ENCODE measurements around the gene KCNJ12. TPM values are rescaled to one million over a fixed set of nuclear protein-coding genes. Genes with fewer than 3 reads are reported as not detected.
"Not testable (repeated sequence)": the region's sequence is repeated elsewhere in the genome, so short reads cannot be mapped to it uniquely, and the experiment has no call there.

KCNJ12 gene
- total RNA-seq, 1 experiment from 2014 or later, result 0.21 TPM

GRCh38 chr17:21382560-21383495, 6.7 kb downstream of the KCNJ12 start:
- no peak for DNase-seq (ENCODE audit: low read depth)

- no peak for DNase-seq (ENCODE audit: low read depth)
These were observed 9.2 kb downstream of the KCNJ12 start for GRCh38 chr17:21385281-21385845.

GRCh38 chr17:21387616-21388015, 11.5 kb downstream of the KCNJ12 start:
- DNase-seq (ENCODE audit: low read depth), result no peak

DNA sequence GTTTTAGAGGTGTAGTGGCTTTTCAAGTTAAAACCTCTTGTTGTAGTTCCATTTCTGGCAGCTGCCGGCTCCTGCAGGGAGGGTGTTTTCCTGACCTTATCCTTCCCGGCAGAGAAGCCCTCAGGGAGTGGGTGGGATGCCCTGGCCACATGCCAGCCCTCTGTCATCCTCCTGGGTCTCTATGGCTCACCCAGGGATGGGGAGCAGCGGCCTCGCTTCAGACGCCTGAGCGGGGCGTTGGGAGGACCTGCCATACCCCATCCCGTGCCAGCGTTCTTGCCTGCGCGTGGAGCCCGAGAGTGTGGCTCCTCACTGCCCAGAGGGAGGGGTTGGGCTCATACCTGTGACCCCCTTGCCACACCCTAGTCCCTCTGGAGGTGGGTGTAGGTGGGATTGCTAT, 11.9 kb downstream of the KCNJ12 start:
- no peak for DNase-seq (ENCODE audit: low read depth)

- DNase-seq (ENCODE audit: low read depth), result no peak
These were observed 12.8 kb downstream of the KCNJ12 start for GRCh38 chr17:21388944-21389343.

- no peak for DNase-seq (ENCODE audit: low read depth)
These were observed 13.2 kb downstream of the KCNJ12 start for GRCh38 chr17:21389394-21389793.

DNA sequence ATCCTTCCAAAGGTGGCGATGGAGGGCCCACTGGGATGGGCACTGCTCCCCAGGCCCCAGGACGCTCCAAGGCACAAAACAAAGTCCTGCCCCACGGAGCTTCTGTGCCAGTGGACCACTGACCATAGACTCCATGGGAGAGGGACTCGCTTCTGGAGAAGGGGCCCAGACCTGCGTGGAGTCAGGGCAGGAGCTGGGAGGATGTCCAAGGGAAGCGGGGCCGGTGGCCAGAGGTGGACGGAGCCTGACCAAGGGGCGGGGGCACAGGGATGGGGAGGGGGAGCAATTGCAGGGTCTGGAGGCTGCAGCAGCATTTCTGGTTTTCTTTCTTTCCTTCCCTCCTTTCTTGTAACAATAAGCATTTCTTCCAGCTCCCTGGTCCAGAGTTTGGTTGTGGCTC, 14.1 kb downstream of the KCNJ12 start:
- no peak for DNase-seq (ENCODE audit: low read depth)

- no peak for DNase-seq (ENCODE audit: low read depth)
These were observed 16.1 kb downstream of the KCNJ12 start for GRCh38 chr17:21392266-21392665.

GRCh38 chr17:21394265-21394664, 18.1 kb downstream of the KCNJ12 start:
- DNase-seq (ENCODE audit: low read depth), result peak; percentile 54

GRCh38 chr17:21395764-21396163, 19.6 kb downstream of the KCNJ12 start:
- no peak for DNase-seq (ENCODE audit: low read depth)

DNA sequence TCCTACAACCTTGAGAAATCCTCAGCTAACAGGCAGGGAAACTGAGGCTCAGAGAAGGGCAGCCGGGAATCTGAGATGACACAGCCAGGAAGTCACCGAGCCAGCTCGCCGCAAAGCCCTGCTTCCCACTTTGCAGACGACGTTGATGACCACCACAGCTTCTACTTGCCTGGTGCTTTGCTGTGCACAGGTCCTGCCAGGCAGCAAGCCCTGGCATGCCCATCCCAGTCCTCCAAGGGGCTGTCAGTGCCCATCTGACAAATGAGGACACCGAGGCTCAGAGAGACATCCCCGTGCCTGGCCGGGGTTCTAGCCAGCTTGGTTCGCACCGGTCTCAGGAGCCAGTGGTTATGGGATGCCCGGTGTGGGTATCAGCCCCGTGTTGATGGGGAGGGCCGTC, 20.1 kb downstream of the KCNJ12 start:
- DNase-seq (ENCODE audit: low read depth), result no peak

GRCh38 chr17:21397341-21398190, 21.4 kb downstream of the KCNJ12 start:
- no peak for DNase-seq (ENCODE audit: low read depth)

GRCh38 chr17:21399474-21400186, 23.5 kb downstream of the KCNJ12 start:
- no peak for DNase-seq (ENCODE audit: low read depth)

DNA sequence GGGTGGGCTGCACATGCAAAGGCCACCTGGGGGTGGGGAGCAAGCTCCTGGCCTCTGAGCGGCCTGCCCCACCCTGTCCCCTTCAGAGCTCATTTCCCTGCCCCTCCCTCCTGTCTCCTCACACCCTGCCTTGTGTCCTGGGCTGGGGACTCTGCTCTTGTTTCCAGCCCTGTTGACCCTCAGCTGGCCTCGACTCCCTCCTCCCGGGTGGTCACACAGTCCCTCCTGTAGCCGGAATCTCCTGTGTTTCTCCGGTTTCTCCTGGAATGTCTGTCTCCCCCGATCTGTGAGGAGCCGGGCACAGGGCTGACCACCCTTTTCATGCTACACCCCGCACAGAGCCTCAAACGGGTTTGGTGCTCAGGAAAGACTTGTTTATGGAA, 24.0 kb downstream of the KCNJ12 start:
- DNase-seq (ENCODE audit: low read depth), result not testable (repeated sequence)

DNA sequence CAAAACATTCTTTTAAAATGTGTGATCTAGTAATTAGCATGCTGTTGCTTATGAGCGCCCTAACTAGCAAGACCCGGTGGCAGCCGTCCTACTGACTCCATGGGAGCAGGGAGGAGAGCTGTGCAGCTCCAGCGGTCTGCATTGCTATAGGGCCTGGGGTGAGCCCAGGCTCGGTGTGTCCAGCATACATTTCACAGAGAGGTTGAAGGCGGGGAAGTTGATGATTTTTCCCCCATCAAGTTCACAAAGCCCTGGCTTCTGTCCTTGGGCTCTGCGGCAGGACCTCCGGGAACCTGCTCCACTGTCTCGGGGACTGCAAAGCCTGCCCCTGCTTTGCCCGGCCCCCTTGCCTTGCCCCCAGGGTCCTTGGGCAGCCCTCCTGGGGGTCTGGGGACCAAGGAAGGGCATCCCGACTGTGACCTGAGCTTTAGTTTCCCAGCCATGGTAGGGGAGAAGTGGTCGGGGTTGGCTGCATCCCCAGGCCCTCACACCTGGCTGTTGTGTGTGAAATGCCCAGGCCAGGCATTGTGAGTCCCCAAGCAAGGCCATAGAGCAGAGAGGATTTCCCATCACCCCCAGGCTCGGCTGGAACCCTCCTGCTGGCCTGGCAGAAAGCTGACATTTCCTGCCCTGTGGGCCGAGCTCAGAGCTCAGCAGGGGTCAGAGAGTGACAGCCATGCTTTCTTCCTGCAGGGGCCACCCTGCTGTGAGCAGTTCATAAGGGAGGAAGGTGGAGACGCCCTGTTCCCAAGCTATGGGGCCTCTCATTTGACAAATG, 24.8 kb downstream of the KCNJ12 start:
- no peak for DNase-seq (ENCODE audit: low read depth)

GRCh38 chr17:21402166-21402571, 26.0 kb downstream of the KCNJ12 start:
- peak; percentile 96 for DNase-seq (ENCODE audit: low read depth)

DNA sequence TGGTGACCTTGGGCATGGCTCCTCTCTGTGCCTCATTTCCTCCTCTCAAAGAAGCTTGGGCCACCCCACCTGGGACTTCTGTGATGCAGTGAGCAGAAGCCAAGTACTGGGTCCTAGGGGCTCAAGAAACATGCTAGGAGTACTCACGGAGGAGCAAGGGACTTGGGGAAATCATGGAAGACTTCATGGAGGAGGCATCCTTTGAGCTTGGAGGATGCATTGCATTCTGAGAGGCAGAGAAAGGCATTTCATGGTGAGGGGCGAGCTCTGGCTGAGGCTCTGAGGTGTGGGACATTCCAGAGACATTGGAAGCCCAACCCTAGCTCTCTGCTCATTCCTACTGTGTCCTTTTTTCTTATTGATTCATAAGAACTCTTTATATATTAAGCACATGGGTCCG, 26.8 kb downstream of the KCNJ12 start:
- DNase-seq (ENCODE audit: low read depth), result not testable (repeated sequence)

DNA sequence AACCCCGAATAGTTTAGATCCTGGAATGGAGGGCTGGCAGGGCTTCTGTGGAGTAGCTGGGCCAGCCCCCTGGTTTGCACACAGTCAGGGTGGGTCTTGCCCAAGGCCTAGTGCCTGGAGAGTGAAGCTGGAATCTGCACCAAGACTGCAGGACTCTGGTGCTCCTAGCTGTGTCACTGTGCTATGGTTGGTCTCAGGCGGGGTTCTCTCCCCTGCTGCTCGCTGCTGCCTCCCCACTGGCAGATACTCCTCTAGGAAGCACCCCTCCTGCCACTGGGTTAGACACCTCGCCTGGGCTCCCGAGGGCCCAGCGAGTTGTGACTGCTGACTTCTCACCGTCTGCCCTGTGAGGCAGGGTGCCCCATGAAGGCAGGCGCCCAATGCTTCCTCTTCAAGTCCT, 27.9 kb downstream of the KCNJ12 start:
- not testable (repeated sequence) for DNase-seq (ENCODE audit: low read depth)

GRCh38 chr17:21404539-21404938, 28.4 kb downstream of the KCNJ12 start:
- DNase-seq (ENCODE audit: low read depth), result not testable (repeated sequence)

DNA sequence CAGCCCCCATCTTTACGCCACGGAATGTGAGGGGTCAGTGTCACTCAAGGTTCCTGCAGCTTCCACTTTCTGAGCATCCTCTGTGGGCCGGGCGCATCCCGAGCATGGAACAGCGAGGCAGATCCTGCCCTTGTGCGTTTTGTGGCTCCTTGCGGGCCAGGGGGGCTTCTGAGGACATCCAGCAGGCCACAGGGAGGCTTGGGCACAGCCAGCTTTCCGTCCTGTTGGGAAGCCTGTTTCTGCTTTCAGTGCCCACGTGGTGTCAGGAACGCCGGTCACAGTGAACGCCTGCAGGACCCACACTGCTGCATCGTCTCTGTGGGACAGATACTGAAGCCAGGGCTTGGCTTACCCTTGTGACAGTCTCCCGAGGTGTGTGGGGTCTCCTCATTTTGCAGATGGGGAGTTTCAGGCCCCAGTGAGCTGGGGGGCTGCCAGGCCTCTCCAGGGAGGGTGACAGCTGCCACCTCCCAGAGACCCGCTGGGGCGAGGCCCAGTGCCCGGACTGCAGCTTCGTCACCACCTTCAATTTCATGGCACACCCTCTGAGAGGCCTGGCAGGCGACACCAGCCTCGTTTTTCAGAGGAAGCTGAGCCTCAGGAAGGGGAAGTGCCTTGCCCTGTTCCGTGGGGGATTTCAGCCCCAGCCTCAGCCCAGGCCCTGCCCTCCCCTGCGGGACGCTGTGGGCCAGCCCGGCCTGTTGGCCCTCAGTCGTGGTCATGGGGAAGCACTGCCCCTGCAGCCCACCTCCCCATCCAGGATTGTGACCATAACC, 29.0 kb downstream of the KCNJ12 start:
- DNase-seq (ENCODE audit: low read depth), result not testable (repeated sequence)
